Measurements from ENCODE around the gene USP46.

DNA sequence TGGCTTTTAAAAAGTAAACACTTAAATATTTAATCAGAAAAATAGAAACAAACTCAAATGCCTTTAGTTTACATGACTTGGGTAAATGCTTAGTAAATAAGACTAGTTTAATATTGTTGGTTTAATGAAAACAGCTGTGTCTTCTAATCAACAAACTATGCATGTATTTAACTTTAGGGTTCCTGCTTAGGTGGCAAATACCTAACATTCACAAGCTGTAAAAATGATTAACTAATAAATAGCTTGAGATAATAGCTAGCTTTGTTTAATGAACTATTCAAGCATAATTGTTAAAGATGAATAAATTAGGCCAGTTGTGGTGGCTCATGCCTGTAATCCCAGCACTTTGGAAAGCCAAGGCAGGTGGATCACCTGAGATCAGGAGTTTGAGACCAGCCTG lies 30.0 kb upstream of the USP46 start:
- TF ChIP-seq POLR2AphosphoS5 (IDR thresholded peaks at IDR 0.05; ENCODE audit: low read depth), result no peak
- TF ChIP-seq, protein P1, sequence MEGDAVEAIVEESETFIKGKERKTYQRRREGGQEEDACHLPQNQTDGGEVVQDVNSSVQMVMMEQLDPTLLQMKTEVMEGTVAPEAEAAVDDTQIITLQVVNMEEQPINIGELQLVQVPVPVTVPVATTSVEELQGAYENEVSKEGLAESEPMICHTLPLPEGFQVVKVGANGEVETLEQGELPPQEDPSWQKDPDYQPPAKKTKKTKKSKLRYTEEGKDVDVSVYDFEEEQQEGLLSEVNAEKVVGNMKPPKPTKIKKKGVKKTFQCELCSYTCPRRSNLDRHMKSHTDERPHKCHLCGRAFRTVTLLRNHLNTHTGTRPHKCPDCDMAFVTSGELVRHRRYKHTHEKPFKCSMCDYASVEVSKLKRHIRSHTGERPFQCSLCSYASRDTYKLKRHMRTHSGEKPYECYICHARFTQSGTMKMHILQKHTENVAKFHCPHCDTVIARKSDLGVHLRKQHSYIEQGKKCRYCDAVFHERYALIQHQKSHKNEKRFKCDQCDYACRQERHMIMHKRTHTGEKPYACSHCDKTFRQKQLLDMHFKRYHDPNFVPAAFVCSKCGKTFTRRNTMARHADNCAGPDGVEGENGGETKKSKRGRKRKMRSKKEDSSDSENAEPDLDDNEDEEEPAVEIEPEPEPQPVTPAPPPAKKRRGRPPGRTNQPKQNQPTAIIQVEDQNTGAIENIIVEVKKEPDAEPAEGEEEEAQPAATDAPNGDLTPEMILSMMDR (IDR thresholded peaks at IDR 0.05; ENCODE audit: insufficient read depth, low read length), result no peak
- TF ChIP-seq, protein P2, sequence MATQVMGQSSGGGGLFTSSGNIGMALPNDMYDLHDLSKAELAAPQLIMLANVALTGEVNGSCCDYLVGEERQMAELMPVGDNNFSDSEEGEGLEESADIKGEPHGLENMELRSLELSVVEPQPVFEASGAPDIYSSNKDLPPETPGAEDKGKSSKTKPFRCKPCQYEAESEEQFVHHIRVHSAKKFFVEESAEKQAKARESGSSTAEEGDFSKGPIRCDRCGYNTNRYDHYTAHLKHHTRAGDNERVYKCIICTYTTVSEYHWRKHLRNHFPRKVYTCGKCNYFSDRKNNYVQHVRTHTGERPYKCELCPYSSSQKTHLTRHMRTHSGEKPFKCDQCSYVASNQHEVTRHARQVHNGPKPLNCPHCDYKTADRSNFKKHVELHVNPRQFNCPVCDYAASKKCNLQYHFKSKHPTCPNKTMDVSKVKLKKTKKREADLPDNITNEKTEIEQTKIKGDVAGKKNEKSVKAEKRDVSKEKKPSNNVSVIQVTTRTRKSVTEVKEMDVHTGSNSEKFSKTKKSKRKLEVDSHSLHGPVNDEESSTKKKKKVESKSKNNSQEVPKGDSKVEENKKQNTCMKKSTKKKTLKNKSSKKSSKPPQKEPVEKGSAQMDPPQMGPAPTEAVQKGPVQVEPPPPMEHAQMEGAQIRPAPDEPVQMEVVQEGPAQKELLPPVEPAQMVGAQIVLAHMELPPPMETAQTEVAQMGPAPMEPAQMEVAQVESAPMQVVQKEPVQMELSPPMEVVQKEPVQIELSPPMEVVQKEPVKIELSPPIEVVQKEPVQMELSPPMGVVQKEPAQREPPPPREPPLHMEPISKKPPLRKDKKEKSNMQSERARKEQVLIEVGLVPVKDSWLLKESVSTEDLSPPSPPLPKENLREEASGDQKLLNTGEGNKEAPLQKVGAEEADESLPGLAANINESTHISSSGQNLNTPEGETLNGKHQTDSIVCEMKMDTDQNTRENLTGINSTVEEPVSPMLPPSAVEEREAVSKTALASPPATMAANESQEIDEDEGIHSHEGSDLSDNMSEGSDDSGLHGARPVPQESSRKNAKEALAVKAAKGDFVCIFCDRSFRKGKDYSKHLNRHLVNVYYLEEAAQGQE (IDR thresholded peaks at IDR 0.05; ENCODE audit: insufficient replicate concordance, low read depth), result no peak

Measured in HL-60 (cell line).